CD4-positive, alpha-beta memory T cell (primary cell): ENCODE data around the gene DHRS7B. TPM values are rescaled to one million over a fixed set of nuclear protein-coding genes. Genes with fewer than 3 reads are reported as not detected.
"Not testable (repeated sequence)": the region's sequence is repeated elsewhere in the genome, so short reads cannot be mapped to it uniquely, and the experiment has no call there.

Source experiments
- CTCF ChIA-PET: fragments of 350-600 bp; sonication (Branson Sonifier 250); formaldehyde crosslinking; loops from one replicate; lab custom pipeline; 2021; ENCODE audit warnings: inconsistent platforms; ENCODE audit not compliant: partially characterized antibody; lab: Charles Lee
- POLR2A ChIA-PET: fragments of 350-600 bp; sonication (Branson Sonifier 250); formaldehyde crosslinking; loops from one replicate; lab custom pipeline; 2021; ENCODE audit not compliant: partially characterized antibody; lab: Charles Lee
- DNase-seq, 5 donors: peaks; one replicate each; pipeline versions ENCODE4 v3.0.0 to v3.0.0-alpha.2; 2020 to 2022; ENCODE audit warnings: mixed read lengths in 1 of 5
- H3K27ac ChIP-seq: one replicate; pipeline ENCODE4 v1.7.0; 2013; ENCODE audit warnings: low read depth, low read length
- H3K27me3 ChIP-seq: 2 replicates; pipeline ENCODE4 v1.7.0; 2013; ENCODE audit warnings: mild to moderate bottlenecking, low read length, moderate library complexity; ENCODE audit not compliant: insufficient read depth
- H3K36me3 ChIP-seq: 2 replicates; pipeline ENCODE4 v1.7.0; 2013; ENCODE audit warnings: mild to moderate bottlenecking, low read length, moderate library complexity; ENCODE audit not compliant: insufficient read depth
- H3K4me1 ChIP-seq: 2 replicates; pipeline ENCODE4 v1.7.0; 2013; ENCODE audit warnings: mild to moderate bottlenecking, low read length, moderate library complexity; ENCODE audit not compliant: insufficient read depth
- H3K4me3 ChIP-seq, 2 donors: one replicate each; pipeline ENCODE4 v1.7.0; 2013; ENCODE audit warnings: low read length in 2 of 2, mild to moderate bottlenecking in 1 of 2
- H3K9me3 ChIP-seq, 2 donors: one replicate each; pipeline ENCODE4 v1.7.0; 2013; ENCODE audit warnings: low read length in 2 of 2, control low read depth in 1 of 2; ENCODE audit not compliant: control insufficient read depth in 1 of 2
- H3K27ac Mint-ChIP-seq, 7 donors: one replicate each; pipeline ENCODE4 v1.8.0; 2020 to 2021; ENCODE audit warnings: mixed read lengths in 7 of 7, mild to moderate bottlenecking in 6 of 7, inconsistent platforms in 3 of 7, moderate library complexity in 3 of 7
- H3K27me3 Mint-ChIP-seq, 2 donors: one replicate each; pipeline ENCODE4 v1.8.0; 2020 to 2021; ENCODE audit warnings: mixed read lengths in 2 of 2
- H3K36me3 Mint-ChIP-seq, 2 donors: one replicate each; pipeline ENCODE4 v1.8.0; 2020 to 2021; ENCODE audit warnings: mixed read lengths in 2 of 2, inconsistent platforms in 1 of 2, mild to moderate bottlenecking in 1 of 2
- H3K4me1 Mint-ChIP-seq, 4 donors: one replicate each; pipeline ENCODE4 v1.8.0; 2020 to 2021; ENCODE audit warnings: mixed read lengths in 4 of 4, mild to moderate bottlenecking in 1 of 4
- H3K4me3 Mint-ChIP-seq, 8 donors: one replicate each; pipeline ENCODE4 v1.8.0; 2020 to 2021; ENCODE audit warnings: mixed read lengths in 8 of 8, mild to moderate bottlenecking in 7 of 8, moderate library complexity in 6 of 8, inconsistent platforms in 3 of 8
- H3K9me3 Mint-ChIP-seq, 8 donors: one replicate each; pipeline ENCODE4 v1.8.0; 2020 to 2021; ENCODE audit warnings: mixed read lengths in 8 of 8, mild to moderate bottlenecking in 5 of 8, inconsistent platforms in 3 of 8, moderate library complexity in 1 of 8
- intact Hi-C: fragments of 100-400 bp; cut with micrococcal nuclease; formaldehyde crosslinking; loops from one replicate; pipeline ENCODE4 v1.15.1; 2023
- polyA plus RNA-seq, 2 donors: library from polyadenylated mRNA; unstranded; fragments of 300-500 nt; fragmentation: Illumina TruSeq; gene quantifications; one replicate each; pipeline ENCODE4 v1.2.3, GENCODE V29; 2021
- total RNA-seq, 2 experiments: library from RNA; stranded (reverse); gene quantifications; one replicate each; pipeline ENCODE4 v1.2.3, GENCODE V29; 2021

Gene DHRS7B
- 1 to 10 TPM; 8.2 to 9.5 TPM for total RNA-seq
- polyA plus RNA-seq: 10 to 100 TPM; 10.0 to 10.5 TPM

GRCh38 chr17:21126645-21127508 lies at the start of gene DHRS7B:
DHRS7B (plus strand) TSS chr17:21126964; CDS start chr17:21126972, 8 bp downstream.
- Mint-ChIP-seq H3K4me3 (peak within 1 kb of the TSS; percentile 91 to 98 (median 96)), H3K36me3 (peaks cover 0 to 9% of the 10 kb centered on the region in 2 donors), H3K27me3 (no peaks in the 10 kb centered on the region), H3K27ac (peak within 1 kb of the TSS; percentile 95 to 99 (median 97)), H3K4me1 (peaks cover 20 to 42% (median 35%) of the 10 kb centered on the region in 4 donors), H3K9me3 (no peaks in the 10 kb centered on the region)
- CTCF ChIA-PET: interaction anchor here (1.1 to 6.1 kb wide), 5 partner anchors 8 to 386 kb away, joined by 4 to 35 read pairs (median 5); no protein-coding TSS in a partner anchor
- Histone ChIP-seq H3K4me1 (peaks cover 27% of the 10 kb centered on the region), H3K4me3 (peak within 1 kb of the TSS; percentile 31 to 97), H3K27me3 (no peaks in the 10 kb centered on the region), H3K27ac (peak within 1 kb of the TSS; percentile 85), H3K9me3 (no peaks in the 10 kb centered on the region), H3K36me3 (no peaks in the 10 kb centered on the region)
- POLR2A ChIA-PET: interaction anchor here (1.1 to 3.4 kb wide), 5 partner anchors 84 to 160 kb away, joined by 3 to 17 read pairs (median 8); partner anchors contain the start of genes NATD1, TMEM11 and USP22
- intact Hi-C loops: loop anchor here (1.0 to 2.0 kb wide), 7 partner anchors 84 to 424 kb away; partner anchors contain the start of genes MAP2K3, TMEM11 and USP22
- DNase-seq: peak; percentile 94 to 97 (median 94)

DNA sequence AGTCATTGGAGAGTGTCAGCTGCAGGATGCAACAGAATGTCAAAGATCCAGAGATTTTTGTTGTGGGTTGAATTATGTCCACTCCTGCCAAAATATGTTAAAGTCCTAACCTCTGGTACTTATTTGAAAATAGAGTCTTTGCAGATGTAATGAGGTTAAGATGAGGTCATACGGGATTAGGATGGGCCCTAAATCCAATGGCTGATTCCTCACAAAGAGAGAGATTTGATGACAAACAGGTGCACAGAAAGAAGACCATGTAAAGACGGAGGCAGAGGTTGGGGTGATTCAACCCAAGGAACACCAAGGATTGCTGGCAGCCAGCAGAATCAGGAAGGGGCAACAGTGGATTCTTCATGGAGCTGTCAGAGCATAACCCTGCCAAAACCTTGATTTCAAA lies 49.5 kb upstream of the DHRS7B start:
- peaks cover 0 to 2% (median 0%) of the 10 kb centered on the region in 8 donors for H3K9me3 Mint-ChIP-seq
- Histone ChIP-seq H3K4me1 (no peaks in the 10 kb centered on the region), H3K27ac (no peak overlapping the region), H3K4me3 (no peak overlapping the region), H3K9me3 (no peaks in the 10 kb centered on the region), H3K36me3 (no peaks in the 10 kb centered on the region), H3K27me3 (no peaks in the 10 kb centered on the region)
- ChIA-PET CTCF (no interaction called here), POLR2A (no interaction called here)
- no peak for DNase-seq
- intact Hi-C loops: no loop called here
- no peaks in the 10 kb centered on the region for H3K36me3 Mint-ChIP-seq
- H3K27ac Mint-ChIP-seq: no peak overlapping the region
- H3K4me3 Mint-ChIP-seq: no peak overlapping the region
- no peaks in the 10 kb centered on the region for H3K4me1 Mint-ChIP-seq
- H3K27me3 Mint-ChIP-seq: peaks cover 6% of the 10 kb centered on the region in 2 donors

GRCh38 chr17:21078016-21078780 lies 48.6 kb upstream of the DHRS7B start:
- intact Hi-C loops: no loop called here
- POLR2A ChIA-PET: no interaction called here
- H3K9me3 ChIP-seq: no peaks in the 10 kb centered on the region

GRCh38 chr17:21079196-21079595 lies 47.6 kb upstream of the DHRS7B start:
- intact Hi-C loops: no loop called here
- no peaks in the 10 kb centered on the region for H3K4me1 ChIP-seq
- H3K27me3 ChIP-seq: no peaks in the 10 kb centered on the region
- CTCF ChIA-PET: no interaction called here
- Mint-ChIP-seq H3K4me3 (no peak overlapping the region), H3K9me3 (peaks cover 0 to 3% (median 0%) of the 10 kb centered on the region in 8 donors), H3K4me1 (no peaks in the 10 kb centered on the region), H3K36me3 (no peaks in the 10 kb centered on the region), H3K27ac (no peak overlapping the region), H3K27me3 (peaks cover 6% of the 10 kb centered on the region in 2 donors)
- POLR2A ChIA-PET: no interaction called here
- H3K36me3 ChIP-seq: no peaks in the 10 kb centered on the region
- DNase-seq: no peak
- H3K9me3 ChIP-seq: no peaks in the 10 kb centered on the region
- H3K27ac ChIP-seq: no peak overlapping the region
- H3K4me3 ChIP-seq: no peak overlapping the region

More at GRCh38 chr17:21078016-21078780, 48.6 kb upstream of the DHRS7B start:
- Mint-ChIP-seq H3K27ac (no peak overlapping the region), H3K36me3 (no peaks in the 10 kb centered on the region), H3K4me1 (no peaks in the 10 kb centered on the region), H3K9me3 (peaks cover 0 to 3% (median 0%) of the 10 kb centered on the region in 8 donors), H3K4me3 (no peak overlapping the region), H3K27me3 (peaks cover 6% of the 10 kb centered on the region in 2 donors)
- Histone ChIP-seq H3K4me1 (no peaks in the 10 kb centered on the region), H3K4me3 (no peak overlapping the region), H3K27me3 (no peaks in the 10 kb centered on the region), H3K36me3 (no peaks in the 10 kb centered on the region), H3K27ac (no peak overlapping the region)
- CTCF ChIA-PET: no interaction called here
- no peak for DNase-seq

GRCh38 chr17:21082001-21082436 lies 44.7 kb upstream of the DHRS7B start:
- no peak for DNase-seq
- no peak overlapping the region for H3K27ac ChIP-seq
- CTCF ChIA-PET: no interaction called here
- Mint-ChIP-seq H3K27me3 (peaks cover 6 to 8% of the 10 kb centered on the region in 2 donors), H3K27ac (no peak overlapping the region), H3K4me1 (no peaks in the 10 kb centered on the region), H3K4me3 (no peak overlapping the region), H3K9me3 (peaks cover 0 to 3% (median 0%) of the 10 kb centered on the region in 8 donors), H3K36me3 (no peaks in the 10 kb centered on the region)
- no peak overlapping the region for H3K4me3 ChIP-seq
- POLR2A ChIA-PET: no interaction called here
- intact Hi-C loops: no loop called here
- no peaks in the 10 kb centered on the region for H3K27me3 ChIP-seq
- no peaks in the 10 kb centered on the region for H3K9me3 ChIP-seq
- no peaks in the 10 kb centered on the region for H3K4me1 ChIP-seq
- H3K36me3 ChIP-seq: no peaks in the 10 kb centered on the region

GRCh38 chr17:21085280-21085679 lies 41.5 kb upstream of the DHRS7B start:
- H3K27ac Mint-ChIP-seq, H3K9me3 Mint-ChIP-seq, H3K4me1 ChIP-seq, H3K4me1 Mint-ChIP-seq, DNase-seq, POLR2A ChIA-PET, H3K27me3 Mint-ChIP-seq, intact Hi-C loops, H3K9me3 ChIP-seq, H3K4me3 ChIP-seq, H3K27me3 ChIP-seq, H3K36me3 Mint-ChIP-seq, H3K4me3 Mint-ChIP-seq, H3K27ac ChIP-seq, H3K36me3 ChIP-seq: not testable (repeated sequence)
- CTCF ChIA-PET: interaction anchor here (1.1 to 1.5 kb wide), 2 partner anchors 34 to 46 kb away, joined by 3 read pairs; no protein-coding TSS in a partner anchor

DNA sequence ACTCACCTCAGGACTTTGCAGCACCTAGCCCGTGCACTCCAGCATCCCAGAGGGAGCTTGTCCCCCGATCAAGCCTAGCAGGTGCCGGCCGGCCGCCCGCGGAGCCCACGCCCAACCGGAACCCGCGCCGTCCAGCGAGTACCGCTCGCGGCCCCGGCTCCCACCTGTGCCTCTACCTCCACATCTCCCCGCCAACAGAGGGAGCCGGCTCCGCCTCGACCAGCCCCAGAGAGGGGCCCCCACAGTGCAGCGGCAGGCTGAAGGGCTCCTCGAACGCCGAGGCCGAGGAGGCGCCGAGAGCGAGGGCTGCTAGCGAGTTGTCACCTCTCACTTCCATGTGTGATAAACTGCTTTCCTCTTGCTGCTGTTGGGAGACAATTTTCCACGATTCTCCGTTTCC lies 41.1 kb upstream of the DHRS7B start:
- no peaks in the 10 kb centered on the region for H3K4me1 Mint-ChIP-seq
- Histone ChIP-seq H3K4me3 (no peak overlapping the region), H3K36me3 (no peaks in the 10 kb centered on the region), H3K9me3 (no peaks in the 10 kb centered on the region), H3K27ac (no peak overlapping the region), H3K27me3 (peaks cover 3% of the 10 kb centered on the region), H3K4me1 (no peaks in the 10 kb centered on the region)
- ChIA-PET CTCF (interaction anchor here (1.1 to 1.5 kb wide), 2 partner anchors 34 to 46 kb away, joined by 3 read pairs; no protein-coding TSS in a partner anchor), POLR2A (no interaction called here)
- peaks cover 4 to 5% of the 10 kb centered on the region in 2 donors for H3K27me3 Mint-ChIP-seq
- H3K4me3 Mint-ChIP-seq: peak overlapping the region in 1 of 8 donors; percentile 38
- intact Hi-C loops: no loop called here
- DNase-seq: no peak
- no peaks in the 10 kb centered on the region for H3K36me3 Mint-ChIP-seq
- peak overlapping the region in 1 of 7 donors; percentile 60 for H3K27ac Mint-ChIP-seq
- H3K9me3 Mint-ChIP-seq: peaks cover 0 to 3% (median 0%) of the 10 kb centered on the region in 8 donors
